HL-60 (cell line): ENCODE results near the gene SIVA1.

Source experiments
- DNase-seq, 2 experiments: peaks; one replicate each; pipeline ENCODE4 v3.0.0-alpha.2; 2010 to 2020; ENCODE audit warnings: low read depth in 1 of 2, low spot score in 1 of 2
- H3K27ac ChIP-seq: fragments of 250-450 bp; sonication (Bioruptor Pico); replicated peaks from 2 replicates; pipeline ENCODE4 v1.5.1; 2020; ENCODE audit warnings: mild to moderate bottlenecking, moderate library complexity
- H3K27me3 ChIP-seq: fragments of 250-450 bp; sonication (Bioruptor Pico); 2 replicates; pipeline ENCODE4 v1.5.1; 2021; ENCODE audit warnings: mild to moderate bottlenecking, moderate library complexity; ENCODE audit not compliant: insufficient read depth, poor library complexity, severe bottlenecking
- H3K4me3 ChIP-seq: replicated peaks from 2 replicates; pipeline ENCODE4 v1.5.1; 2011; ENCODE audit warnings: mild to moderate bottlenecking, control low read depth, low read length; ENCODE audit not compliant: insufficient read depth
- CTCF ChIP-seq: IDR thresholded peaks from one replicate; pipeline ENCODE4 v1.5.1; 2011; ENCODE audit warnings: low read length, control low read depth, inconsistent platforms; ENCODE audit not compliant: insufficient read depth
- GABPA ChIP-seq: IDR thresholded peaks from 2 replicates; pipeline ENCODE4 v1.6.1; 2012; ENCODE audit warnings: low read depth
- POLR2AphosphoS5 ChIP-seq: IDR thresholded peaks from 2 replicates; pipeline ENCODE4 v1.6.1; 2012; ENCODE audit warnings: low read depth
- SPI1 ChIP-seq: IDR thresholded peaks from 2 replicates; pipeline ENCODE4 v1.6.1; 2012; ENCODE audit warnings: low read depth, mild to moderate bottlenecking, borderline replicate concordance
- TF ChIP-seq, protein P1 (sequence below): IDR thresholded peaks from 2 replicates; pipeline ENCODE4 v1.6.1; 2012; ENCODE audit warnings: low read depth; ENCODE audit not compliant: insufficient replicate concordance

The SIVA1 gene

DNA sequence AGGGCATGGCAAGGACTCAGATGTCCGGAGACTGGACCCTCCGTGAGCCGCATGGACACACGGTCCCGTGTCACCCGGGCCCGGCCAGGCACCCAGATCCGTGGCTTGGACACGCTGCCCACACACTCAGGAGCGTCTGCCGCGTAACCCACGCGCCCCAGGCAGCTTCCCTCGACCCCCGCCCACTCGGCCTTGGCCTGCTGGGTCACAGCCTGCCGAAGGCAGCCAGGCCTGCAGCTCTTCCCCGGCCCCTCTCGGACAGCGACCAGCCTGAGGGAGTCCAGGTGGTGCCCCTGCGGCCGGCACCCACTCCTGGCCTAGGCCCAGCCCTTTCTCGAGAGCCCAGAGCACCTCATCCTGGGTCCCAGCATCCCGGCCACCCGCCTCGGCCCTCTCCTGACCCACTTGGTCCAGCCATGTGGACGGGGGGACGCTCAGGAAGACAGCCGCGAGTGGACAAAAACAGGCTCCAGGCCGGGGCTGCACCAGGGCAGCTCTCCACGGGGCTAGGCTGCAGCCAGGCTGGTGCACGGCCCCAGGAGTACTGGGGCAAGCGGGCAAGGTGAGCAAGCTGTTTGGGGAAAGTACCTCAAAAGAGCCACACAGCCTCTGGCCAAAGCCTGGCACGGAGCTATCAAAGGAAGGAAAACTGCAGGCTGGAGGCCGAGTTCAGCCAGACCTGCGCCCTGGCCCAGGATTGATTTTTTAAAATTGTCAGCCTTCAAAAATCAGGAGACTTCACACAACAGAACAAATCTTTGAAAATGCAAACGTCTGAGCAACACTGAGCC is 36.1 kb downstream of the SIVA1 start:
- no peak for DNase-seq
- H3K4me3 ChIP-seq, result no peak overlapping the region

DNA sequence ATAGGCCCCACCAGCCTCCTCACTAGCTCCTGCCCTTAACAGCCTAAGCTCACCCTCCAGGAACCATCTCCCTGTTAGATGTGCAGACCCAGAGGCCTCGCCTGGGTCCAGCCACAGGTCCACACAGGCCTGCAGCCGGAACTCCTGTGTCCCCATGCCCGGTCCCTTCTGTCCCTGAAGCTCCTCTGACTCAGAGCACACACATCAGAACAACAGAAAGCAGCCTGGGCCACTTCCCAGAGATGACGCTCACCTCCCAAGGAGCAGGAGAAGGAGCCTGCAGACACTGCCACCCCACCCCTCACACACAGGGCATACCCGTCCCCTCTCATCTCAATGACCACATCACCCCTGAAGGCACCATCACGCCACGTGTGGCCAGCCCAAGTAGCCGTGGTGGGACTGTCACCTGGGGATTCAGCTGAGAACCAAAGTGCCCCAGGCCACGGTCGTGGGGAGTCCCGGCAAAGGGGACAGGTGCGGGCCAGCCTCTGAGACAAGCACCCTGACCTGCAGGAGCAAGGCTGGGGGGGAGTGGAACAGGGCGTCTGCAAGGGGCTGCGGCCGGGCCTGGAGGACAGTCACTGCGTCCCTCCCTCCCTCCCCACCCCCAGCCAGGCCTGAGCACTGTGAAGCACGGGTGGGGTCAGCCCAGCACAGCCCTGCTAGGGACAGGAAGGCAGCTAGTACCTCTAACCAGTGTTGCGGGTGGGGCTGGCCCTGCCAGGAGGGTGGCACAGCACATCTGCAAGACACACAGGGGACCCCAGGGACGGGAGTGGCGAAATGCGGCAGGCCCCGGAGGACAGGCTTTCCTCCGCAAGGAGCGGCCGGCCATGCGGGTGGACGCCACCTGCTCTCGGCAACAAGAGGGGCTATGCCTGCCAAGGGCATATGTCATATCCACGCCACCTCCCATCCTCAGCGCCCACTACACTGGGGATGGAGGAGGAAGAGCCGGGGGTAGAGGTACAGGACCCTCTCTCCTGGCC is 37.1 kb downstream of the SIVA1 start:
- H3K27me3 ChIP-seq, result no peaks in the 10 kb centered on the region
- H3K27ac ChIP-seq, result no peak overlapping the region
- TF ChIP-seq CTCF (no peak), SPI1 (no peak), GABPA (no peak)
- TF ChIP-seq, protein P1, sequence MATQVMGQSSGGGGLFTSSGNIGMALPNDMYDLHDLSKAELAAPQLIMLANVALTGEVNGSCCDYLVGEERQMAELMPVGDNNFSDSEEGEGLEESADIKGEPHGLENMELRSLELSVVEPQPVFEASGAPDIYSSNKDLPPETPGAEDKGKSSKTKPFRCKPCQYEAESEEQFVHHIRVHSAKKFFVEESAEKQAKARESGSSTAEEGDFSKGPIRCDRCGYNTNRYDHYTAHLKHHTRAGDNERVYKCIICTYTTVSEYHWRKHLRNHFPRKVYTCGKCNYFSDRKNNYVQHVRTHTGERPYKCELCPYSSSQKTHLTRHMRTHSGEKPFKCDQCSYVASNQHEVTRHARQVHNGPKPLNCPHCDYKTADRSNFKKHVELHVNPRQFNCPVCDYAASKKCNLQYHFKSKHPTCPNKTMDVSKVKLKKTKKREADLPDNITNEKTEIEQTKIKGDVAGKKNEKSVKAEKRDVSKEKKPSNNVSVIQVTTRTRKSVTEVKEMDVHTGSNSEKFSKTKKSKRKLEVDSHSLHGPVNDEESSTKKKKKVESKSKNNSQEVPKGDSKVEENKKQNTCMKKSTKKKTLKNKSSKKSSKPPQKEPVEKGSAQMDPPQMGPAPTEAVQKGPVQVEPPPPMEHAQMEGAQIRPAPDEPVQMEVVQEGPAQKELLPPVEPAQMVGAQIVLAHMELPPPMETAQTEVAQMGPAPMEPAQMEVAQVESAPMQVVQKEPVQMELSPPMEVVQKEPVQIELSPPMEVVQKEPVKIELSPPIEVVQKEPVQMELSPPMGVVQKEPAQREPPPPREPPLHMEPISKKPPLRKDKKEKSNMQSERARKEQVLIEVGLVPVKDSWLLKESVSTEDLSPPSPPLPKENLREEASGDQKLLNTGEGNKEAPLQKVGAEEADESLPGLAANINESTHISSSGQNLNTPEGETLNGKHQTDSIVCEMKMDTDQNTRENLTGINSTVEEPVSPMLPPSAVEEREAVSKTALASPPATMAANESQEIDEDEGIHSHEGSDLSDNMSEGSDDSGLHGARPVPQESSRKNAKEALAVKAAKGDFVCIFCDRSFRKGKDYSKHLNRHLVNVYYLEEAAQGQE, result no peak
- DNase-seq, result no peak
- no peak overlapping the region for H3K4me3 ChIP-seq

More for the DNA sequence above, 36.1 kb downstream of the SIVA1 start:
- Histone ChIP-seq H3K27ac (peak overlapping the region; percentile 89), H3K27me3 (no peaks in the 10 kb centered on the region)
- TF ChIP-seq POLR2AphosphoS5, result no peak
- TF ChIP-seq SPI1, result no peak

DNA sequence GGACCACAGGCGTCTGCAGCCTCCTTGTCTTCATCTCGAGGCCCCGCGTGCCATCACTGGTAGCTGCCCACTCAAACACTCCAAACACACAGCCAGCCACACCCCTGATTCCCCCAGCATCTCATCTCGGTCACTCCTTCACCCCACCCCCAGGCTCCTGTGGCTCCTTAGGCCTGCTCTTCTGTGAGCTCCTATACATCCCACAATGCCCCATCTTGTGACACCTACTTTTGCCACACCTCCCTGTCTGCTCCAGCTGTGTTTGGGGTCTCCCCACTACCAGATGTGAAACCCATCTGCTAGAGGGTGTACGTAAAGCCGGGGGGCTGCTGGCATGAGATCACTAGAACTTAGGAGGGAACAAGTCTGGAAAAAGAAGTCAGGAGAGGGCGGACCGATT is 38.5 kb downstream of the SIVA1 start:
- no peak overlapping the region for H3K27ac ChIP-seq
- H3K27me3 ChIP-seq, result no peaks in the 10 kb centered on the region
- TF ChIP-seq POLR2AphosphoS5 (no peak), GABPA (no peak), SPI1 (no peak), CTCF (no peak)
- TF ChIP-seq, protein P1, result no peak
- no peak for DNase-seq
- H3K4me3 ChIP-seq, result no peak overlapping the region
